GM21390 (cell line): ENCODE measurements around the gene RPL11.
"Not testable (repeated sequence)": the region's sequence is repeated elsewhere in the genome, so short reads cannot be mapped to it uniquely, and the experiment has no call there.

Source experiments
- ATAC-seq: cut with Tn5 transposase; IDR thresholded peaks from one replicate; pipeline ENCODE4 v1.9.1; 2021; ENCODE audit not compliant: unreplicated experiment

RPL11 gene

DNA sequence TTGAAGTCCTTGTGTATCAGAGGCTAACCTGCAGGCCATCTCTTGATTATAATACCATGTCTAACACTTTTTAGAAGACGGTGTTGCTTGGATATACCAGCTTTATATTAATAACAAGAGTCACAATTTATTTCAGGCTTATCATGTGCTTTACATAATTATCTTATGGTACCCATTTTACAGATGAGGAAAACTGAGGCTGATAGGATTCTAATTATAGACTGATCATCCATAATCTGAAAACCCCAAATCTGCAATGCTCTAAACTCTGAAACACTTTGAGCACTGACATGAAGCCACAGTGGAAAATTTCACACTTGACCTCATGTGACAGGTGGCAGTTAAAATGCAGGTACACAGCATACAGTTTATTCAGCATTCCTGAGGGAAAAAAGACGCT is 7.2 kb upstream of the RPL11 start:
- ATAC-seq = no peak

DNA sequence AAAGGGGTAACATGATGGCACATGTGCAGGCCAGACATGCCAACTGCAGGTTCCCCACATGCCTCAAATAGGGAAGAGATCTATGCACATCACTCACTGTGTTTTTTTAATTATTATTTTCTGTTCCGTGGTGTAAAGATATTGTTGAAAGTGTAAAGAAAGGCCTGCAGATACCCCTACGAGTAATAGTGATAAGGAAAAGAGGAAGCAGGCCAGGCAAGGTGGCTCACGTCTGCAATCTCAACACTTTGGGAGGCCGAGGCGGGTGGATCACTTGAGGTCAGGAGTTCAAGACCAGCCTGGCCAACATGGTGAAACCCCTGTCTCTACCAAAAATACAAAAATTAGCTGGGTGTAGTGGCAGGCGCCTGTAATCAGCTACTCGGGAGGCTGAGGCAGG is 6.4 kb upstream of the RPL11 start:
- ATAC-seq = not testable (repeated sequence)

DNA sequence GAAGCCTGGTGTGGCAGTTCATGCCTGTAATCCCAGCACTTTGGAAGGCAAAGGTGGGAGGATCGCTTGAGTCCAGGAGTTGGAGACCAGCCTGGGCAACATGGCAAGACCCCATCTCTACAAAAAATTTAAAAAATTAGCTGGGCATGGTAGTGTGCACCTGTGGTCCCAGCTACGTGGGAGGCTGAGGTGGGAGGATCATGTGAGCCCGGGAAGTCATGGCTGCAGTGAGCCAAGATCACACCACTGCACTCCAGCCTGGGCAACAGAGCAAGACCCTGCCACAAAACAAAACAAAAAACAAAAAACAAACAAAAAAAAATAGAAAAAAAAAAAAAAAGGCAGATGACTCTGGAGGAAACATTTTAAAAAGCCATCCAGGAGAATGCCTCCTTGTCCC is 3.9 kb upstream of the RPL11 start:
- ATAC-seq = not testable (repeated sequence)

DNA sequence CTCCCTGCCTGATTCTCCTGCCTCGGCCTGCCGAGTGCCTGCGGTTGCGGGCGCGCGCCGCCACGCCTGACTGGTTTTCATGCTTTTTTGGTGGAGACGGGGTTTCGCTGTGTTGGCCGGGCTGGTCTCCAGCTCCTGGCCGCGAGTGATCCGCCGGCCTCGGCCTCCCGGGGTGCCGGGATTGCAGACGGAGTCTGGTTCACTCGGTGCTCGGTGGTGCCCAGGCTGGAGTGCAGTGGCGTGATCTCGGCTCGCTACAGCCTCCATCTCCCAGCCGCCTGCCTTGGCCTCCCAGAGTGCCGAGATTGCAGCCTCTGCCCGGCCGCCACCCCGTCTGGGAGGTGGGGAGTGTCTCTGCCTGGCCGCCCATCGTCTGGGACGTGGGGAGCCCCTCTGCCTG is 3.3 kb upstream of the RPL11 start:
- ATAC-seq = not testable (repeated sequence)

DNA sequence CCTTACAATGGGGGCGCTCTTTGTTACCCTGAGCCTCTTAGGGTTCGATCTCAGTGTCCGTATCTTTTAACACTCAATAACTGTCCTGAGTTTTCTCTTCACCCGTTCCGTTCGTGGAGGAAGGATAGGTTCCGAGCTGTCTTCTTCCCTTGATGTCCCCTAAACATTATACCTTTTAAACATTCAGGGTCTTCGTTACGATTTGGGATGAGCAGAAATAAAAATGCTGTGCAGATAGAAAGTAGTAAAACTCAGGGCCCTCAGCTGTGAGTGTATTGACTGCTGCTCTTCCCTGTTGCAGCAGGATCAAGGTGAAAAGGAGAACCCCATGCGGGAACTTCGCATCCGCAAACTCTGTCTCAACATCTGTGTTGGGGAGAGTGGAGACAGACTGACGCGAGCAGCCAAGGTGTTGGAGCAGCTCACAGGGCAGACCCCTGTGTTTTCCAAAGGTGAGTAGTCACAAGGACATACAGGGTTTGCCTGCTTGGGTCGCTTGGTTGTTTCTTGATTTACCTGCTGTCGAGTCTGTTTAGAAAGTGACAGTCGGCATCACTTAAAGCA is 784 bp downstream of the RPL11 start:
- ATAC-seq = no peak

DNA sequence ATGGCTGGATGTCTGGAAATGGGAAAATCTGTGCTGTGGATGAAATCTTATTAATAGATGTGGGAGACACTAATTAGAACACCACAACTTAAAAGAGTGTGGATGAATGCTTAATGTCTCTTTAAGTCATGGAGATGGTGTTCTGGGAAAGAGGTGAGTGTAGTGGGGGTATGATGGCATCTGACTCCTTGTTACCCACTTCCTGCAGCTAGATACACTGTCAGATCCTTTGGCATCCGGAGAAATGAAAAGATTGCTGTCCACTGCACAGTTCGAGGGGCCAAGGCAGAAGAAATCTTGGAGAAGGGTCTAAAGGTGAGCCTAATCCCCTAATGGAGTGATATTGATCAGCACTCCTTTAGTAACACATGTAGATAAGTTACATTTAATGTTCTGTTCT is 2.0 kb downstream of the RPL11 start:
- no peak for ATAC-seq

DNA sequence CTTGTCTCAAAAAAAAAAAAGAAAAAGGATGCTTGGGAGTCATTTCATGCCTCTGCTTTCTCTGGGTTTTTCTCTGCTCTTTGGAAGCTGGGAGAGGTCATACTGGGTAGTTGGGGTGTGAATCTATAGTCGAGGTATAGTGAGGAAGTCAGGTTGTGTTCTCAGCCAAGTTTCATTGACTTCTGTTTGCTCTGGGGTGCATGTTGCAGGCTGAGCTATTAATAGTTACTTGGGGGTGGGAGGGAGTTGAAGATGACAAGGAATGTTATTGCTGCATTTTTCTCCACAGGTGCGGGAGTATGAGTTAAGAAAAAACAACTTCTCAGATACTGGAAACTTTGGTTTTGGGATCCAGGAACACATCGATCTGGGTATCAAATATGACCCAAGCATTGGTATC is 2.8 kb downstream of the RPL11 start:
- ATAC-seq = no peak

DNA sequence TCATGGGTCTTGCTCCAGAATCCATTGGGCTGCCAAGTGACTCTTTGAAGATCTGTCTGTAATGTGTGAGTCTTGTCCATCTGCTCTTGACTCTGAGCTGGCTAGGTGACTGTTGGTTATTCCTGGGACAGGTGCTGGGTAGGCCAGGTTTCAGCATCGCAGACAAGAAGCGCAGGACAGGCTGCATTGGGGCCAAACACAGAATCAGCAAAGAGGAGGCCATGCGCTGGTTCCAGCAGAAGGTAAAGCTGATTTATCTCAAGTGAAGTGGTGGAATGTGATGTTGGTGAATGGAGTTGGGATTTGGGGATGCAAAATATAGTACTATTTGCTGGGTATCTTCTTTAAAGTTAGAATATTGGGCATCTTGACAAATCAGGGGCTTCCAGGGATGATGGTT is 4.1 kb downstream of the RPL11 start:
- ATAC-seq = no peak

DNA sequence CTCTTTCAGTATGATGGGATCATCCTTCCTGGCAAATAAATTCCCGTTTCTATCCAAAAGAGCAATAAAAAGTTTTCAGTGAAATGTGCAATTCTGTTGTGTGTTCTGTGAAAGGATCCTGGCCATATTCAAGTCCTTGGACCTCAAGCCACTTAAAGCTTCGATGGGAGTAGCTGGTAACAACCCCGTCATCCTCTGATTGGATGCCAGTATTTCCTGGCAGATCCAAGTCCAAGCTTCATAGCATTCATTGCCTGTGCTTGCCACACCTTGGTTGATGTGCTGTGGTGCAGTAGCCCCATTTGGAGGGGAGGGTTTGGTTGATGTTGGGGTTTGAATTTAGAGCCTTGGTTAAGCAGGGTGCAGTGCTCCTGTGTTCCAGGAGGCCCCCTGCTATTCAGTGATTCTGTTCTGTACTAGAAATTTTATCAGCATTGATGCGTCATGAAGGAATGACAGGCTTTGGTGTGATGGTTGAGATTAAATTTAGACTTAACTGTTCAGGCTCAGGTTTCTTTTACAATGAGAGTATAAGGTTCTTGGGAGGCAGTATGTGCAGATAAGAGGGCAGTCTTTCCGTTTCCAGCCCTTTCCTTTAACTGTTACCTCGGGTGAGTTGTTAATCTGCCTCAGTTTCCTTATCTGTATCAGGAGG is 4.9 kb downstream of the RPL11 start:
- no peak for ATAC-seq

DNA sequence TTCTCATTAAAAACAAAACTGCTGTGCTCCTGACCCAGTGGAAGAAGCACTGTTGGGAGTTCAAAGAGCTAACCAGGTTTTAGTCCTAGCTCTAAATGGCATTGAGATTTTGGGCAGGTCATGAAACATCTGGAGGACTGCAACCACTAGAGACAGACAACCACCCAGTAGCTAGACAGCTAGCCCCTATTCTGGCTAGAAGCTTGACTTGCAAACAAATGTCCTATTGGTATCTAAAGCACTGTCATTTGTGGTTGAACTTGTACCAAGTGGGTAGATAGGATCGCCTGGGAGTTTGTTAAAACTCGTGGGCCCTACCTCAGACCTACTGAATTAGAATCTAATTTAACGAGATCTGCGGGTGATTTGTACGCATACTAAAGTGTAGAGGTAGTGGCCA is 6.9 kb downstream of the RPL11 start:
- ATAC-seq = no peak

DNA sequence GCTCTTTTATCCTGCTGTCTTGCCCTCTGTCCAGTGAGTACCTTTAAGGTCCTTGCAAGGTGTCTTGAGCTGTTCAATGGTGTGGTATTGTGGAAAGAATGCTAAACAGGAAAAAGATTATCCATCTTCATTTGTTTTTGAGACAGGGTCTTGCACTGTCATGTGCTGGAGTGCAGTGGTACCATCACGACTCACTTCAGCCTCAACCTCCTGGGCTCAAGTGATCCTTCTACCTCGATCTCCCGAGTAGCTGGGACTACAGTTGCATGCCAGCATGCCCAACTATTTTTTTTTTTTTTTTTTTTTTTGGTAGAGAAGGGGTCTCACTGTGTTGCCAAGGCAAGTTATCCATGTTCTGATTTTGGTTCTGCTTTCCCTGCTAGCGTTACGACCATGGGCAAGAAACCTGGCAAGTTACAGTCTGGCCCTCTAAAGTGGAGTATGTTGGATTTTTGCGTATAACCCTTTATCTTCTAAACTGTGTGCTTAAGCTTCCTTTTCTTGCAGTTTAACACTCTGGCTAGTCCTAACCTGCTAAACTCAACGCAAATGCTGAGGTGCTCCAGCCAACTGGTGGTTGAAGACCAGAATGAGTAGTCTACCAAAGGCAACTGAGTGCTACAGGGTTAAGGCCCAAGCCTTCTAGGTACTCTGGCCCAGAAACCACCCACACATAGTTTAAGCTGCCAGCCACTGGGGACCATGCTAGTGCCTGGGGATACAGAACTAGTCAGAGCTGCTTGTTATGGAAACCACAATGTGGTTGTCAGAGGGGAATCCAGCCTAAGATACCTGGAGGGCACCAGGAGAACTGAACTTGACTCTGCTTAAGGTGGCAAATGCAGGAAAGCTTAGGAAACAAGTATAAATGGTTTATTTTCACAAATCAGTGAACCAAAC is 7.9 kb downstream of the RPL11 start:
- ATAC-seq = no peak

DNA sequence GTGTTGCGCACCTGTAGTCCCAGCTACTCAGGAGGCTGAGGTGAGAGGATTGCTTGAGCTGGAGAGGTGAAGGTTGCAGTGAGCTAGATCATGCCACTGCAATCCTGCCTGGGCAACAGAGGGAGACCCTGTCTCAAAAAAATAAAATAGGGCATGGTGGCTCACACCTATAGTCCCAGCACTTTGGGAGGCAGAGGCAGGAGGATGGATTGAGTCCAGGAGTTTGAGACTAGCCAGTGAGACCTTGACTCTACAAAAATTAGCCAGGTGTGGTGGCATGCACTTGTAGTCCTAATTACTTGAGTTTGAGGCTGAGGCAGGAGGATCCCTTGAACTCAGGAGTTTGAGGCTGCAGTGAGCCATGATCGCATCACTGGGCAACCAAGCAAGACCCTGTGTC is 9.7 kb downstream of the RPL11 start:
- no peak for ATAC-seq

DNA sequence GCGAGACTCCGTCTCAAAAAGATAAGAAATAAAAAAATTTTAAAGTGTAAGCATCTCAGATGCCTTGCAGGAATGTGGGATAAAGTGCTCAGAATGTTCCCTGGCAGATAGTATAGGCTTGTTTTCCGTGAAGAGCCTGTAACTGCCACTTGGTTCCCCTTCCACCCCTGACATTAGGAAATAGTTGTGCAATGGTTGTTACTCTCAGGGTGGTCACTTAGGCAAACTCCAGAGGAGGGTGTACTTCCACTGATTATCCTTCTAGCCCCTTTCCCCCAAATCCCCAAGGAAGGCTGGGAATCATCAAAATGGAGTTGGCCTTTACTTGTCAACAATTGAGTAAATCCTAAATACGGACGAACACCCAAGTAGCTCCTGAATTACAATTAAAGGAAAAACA is 10.4 kb downstream of the RPL11 start:
- no peak for ATAC-seq

DNA sequence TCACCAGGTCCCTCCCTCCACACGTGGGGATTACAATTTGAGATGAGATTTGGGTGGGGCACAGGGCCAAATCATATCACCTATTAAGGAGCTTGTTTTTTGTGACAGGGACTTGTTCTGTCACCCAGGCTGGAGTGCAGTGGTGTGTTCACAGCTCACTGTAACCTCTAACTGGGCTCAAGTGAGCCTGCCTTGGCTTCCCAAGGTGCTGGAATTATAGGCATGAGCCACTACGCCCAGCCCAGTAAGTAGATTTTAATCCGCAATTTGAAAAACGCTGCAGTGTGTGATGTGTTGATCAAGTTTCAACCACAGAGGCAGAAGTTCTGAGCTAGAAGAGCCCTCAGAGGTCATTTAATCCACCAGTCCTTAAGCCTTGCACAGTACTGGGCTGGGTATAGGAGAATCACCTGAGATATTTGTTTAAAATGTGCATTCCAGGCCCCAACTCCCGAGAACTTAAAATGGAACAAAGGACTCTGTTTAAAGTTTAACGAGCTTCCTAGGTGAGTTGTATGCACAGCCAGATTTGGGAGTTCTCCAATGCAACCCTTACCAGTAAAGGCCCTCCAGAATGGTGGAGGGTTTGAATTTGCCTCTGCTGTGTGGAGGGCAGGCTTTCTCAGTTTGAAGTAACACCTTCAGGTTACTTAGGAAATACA is 13.4 kb downstream of the RPL11 start:
- no peak for ATAC-seq

DNA sequence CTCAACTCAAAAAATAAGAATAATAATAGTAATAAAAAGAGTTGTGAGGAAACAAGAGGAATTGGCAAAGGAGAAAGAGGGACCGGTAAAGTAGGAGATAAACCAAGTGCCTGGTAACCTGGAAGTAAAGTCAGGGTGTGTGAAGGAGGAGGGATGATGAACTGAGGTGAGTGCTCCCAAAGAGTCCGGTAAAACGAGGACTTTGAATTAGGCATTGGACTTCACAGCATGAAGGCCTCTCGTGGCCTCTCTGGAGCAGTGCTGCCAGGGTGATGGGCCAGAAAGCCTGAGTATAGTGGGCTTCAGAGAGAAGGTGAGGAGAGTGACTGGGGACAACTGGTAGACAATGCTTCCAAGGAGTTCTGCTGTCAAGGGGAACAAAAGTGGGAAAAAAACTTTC is 17.6 kb downstream of the RPL11 start:
- no peak for ATAC-seq

DNA sequence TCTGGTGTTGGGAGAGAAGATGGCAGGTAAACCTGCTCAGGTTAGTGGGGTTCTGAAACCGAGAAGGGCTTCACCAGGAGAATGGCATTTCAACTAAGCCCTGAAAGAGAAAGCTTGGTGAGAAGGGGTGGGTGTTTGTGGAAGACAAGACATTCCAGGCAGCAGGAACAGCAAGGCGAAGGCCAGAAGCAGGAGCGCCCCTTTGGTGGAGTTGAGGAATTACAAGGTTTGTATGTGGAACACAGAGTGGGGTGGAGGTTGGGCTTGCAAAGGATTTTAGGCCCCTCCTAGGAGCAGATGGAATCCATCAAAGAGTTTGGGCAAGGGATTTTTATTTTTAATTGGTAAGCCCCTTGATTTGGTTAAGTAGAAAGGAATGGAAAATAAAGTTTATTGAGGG is 26.9 kb downstream of the RPL11 start:
- ATAC-seq = no peak

DNA sequence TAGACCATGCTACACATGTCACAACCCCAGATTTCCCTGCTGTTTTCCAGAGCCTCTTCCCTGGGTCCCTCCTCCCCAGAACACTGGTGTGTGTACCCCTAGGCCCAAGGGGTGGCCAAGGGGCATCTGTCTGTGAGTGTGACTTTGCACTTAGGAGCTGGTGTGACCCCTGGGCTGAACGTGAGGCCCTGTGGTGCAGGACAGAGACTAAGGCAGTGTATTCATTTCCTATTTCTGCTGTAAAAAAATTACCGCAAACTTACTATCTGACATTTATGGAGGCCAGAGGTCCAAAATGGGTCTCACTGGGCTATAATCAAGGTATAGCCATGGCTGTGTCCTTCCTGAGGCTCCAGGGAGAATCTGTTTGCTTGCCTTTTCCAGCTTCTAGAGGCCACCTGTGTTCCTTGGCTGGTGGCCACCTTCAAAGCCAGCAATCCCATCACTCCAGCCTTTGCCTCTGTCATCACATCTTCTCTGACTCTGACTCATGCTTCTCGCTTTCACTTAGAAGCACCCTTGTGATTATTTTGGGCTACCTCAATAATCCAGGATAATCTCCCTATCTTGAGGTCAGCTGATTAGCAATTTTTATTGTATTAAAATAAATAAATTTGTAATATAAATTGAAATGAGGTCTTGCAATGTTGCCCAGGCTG is 27.7 kb downstream of the RPL11 start:
- no peak for ATAC-seq

DNA sequence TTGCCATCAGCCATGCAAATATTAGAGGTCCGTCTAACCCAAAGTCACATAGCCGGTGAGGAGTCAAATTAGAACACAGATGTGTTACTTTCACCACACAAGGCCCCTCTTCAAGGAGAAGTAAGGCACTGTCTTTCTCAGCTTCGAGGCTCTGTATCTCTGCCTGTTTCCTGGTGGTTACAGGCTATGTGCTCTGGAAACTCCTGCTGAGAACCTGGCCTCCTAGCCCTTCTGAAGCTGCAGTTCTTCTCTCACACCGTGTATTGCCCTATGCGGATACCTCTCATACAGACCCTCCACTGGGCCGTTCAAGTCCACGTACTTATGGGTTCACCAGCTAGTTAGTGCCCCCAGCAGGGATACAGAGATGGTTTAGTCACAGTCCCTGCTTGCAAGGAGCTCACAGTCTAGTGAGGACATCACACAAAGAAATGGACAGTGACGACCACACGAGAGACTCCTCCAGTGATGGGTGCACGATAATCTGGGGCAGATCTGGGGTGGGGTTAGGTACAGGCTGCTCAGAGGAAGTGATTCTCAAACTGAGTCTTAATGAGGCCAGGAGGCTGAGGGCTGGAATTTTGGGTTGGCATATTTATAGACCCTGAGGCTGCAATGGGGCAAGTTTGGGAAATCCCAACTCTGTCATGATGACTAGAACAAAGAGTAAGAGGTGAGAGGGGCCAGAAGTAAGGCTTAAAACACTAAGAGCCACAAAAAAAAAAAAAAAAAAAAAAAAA is 28.8 kb downstream of the RPL11 start:
- ATAC-seq = peak; percentile 64

DNA sequence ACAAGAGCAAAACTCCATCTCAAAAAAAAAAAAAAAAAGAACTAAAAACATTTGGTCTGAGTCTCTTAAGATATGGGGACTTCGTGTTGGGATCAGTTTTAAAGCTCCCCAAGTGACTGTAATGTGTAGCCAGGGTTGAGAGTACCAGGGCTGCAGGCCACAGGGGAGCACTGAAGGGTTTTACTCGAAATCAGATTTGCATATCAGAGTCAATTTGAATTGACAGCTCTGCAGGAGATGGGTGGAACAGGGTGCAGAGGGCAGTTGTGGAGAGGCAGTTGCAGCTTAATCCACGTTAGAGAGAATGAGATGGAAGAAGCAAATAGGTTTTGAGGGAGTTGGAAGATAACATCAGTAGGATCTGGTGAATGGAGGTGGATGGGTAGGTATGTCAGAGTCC is 31.0 kb downstream of the RPL11 start:
- ATAC-seq = no peak

DNA sequence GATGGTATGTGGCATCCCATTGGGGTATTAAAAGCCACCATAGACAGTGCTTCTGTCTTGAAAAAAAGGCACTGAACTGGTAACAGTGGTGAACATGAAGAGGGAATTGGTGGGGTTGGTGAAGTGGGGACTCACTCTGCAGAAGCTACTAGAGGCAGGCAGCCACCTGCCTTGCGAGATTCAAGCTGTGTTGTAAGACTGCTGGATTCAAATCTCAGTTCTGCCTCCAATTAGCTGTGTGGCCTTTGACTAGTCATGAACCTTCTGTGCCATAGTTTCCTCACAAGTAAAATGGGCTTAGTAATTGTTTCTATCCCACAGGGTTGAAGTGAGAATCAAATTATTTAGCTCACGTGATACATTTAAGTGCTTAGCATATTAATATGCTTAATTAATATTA is 35.1 kb downstream of the RPL11 start:
- no peak for ATAC-seq
